ENCODE data around the gene NTN3. TPM values are rescaled to one million over a fixed set of nuclear protein-coding genes. Genes with fewer than 3 reads are reported as not detected.

NTN3 gene
- total RNA-seq, 3 donors from 2014 or later (not counting 1 experiment from before 2014, with no cell fraction given) = not detected

DNA sequence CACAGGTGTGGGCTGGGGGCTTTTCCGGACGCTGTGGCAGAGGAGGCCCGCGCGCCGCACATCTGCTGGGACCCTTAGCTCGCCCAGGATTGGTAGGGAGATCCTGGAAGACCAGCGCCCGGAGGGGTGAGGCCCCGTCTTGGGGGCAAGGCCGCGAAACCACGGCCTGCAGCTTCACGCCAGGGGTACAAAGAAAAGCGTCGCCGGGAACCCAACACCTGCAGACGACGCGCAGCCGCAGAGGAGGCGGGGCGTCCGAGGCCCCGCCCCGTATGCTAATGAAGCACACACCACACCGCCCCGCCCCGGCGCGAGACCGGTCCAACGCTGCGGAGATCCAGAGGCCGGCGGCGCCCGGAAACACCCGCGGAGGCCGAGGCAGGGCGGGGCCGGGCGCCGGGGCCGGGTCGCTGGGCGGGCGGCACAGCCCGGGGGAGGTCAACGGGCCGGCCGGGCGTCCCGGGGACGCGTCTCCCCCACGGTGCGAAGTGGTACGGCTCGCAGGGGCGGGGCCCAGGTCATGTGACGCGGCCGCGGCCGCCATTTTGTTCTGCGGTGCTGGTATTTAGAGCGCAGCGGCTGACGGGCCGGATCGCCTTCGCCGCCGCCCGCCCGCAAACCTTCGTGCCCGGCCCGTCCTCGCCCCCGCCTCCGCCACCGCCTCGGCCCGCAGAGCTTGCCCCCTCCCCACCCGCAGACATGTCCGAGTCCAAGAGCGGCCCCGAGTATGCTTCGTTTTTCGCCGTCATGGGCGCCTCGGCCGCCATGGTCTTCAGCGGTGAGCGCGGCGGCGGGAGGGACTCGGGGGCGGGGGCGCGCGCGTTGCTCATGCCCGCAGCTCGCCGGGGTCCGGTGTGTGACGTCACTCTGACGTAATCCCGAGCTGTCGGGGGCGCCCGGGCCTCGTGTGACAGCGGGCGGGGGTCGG lies 42.6 kb downstream of the NTN3 start, which contains the start of gene ATP6V0C:
Gene ATP6V0C (plus strand): TSS at position 548 of the 928 bp plus-strand sequence. CDS start 152 bp downstream, at position 700.
- under 1% methylated on average over 122 of the region's 122 CpGs for WGBS (ENCODE audit: insufficient coverage)

DNA sequence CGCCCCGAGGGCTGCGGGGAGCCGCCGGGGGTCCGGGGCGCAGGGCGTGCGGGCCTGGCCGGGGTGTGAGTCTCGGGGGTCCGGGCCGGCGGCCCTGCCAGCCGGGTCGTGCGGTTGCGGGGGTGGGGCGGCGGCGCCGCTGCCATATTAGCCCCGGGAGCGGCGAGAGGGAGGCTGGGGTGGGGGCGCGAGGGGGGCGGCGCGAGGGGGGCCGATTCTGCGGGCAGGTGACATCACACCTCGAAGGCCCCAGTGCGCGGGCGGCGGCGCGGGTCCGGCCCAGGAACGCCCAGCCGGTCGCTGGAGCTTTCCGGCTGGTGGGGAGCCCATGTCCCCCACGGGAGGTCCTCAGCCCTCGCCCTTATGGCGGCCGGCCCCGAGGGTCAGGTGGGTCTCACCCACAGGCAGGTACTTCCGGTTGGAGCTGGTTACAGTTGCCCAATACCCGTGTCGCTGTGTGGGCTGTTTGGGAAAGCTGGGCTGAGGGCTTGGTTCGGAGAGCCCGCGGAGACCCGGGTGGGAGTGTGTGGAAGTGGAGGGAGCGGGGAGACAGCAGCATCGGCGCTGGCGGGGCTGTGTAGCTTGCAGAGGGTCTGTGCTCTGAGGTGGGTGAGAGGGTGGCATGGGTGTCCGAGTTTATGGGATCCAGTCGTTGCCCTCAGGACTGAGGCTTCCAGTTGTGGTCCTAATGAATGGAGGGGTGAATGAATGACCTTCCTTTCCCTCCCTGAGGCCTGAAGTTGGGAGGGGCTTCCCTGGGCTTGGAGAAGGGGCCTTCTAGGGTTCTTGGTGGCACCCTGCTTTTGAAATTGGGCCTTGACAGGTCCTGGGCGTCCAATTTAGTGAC lies 43.5 kb downstream of the NTN3 start:
- intact Hi-C loops (cut with micrococcal nuclease) = loop anchor here (5.0 kb wide), 1 partner anchor 172 kb away; the partner anchor contains the start of gene ABCA3
- Histone ChIP-seq H3K4me3 (ENCODE audit: low read length) (peak overlapping the region; percentile 73), H3K27ac (ENCODE audit: low read length) (peak overlapping the region; percentile 91), H3K36me3 (ENCODE audit: control insufficient read depth, insufficient read depth, low read length) (peaks cover 3% of the 10 kb centered on the region), H3K9me3 (ENCODE audit: control insufficient read depth, insufficient read depth, low read length) (no peaks in the 10 kb centered on the region), H3K4me1 (ENCODE audit: control insufficient read depth, insufficient read depth, low read length) (peaks cover 74% of the 10 kb centered on the region), H3K27me3 (ENCODE audit: control insufficient read depth, insufficient read depth, low read length) (no peaks in the 10 kb centered on the region)
- peak overlapping the region; percentile 89 to 91 for H3K27ac Mint-ChIP-seq
- under 1% methylated on average over 56 of the region's 63 CpGs for WGBS (ENCODE audit: insufficient coverage)
- DNase-seq (peak in 1 of 2 donors; percentile 62), ATAC-seq (peak; percentile 3 to 8 (median 5))
- TF ChIP-seq, protein P1, sequence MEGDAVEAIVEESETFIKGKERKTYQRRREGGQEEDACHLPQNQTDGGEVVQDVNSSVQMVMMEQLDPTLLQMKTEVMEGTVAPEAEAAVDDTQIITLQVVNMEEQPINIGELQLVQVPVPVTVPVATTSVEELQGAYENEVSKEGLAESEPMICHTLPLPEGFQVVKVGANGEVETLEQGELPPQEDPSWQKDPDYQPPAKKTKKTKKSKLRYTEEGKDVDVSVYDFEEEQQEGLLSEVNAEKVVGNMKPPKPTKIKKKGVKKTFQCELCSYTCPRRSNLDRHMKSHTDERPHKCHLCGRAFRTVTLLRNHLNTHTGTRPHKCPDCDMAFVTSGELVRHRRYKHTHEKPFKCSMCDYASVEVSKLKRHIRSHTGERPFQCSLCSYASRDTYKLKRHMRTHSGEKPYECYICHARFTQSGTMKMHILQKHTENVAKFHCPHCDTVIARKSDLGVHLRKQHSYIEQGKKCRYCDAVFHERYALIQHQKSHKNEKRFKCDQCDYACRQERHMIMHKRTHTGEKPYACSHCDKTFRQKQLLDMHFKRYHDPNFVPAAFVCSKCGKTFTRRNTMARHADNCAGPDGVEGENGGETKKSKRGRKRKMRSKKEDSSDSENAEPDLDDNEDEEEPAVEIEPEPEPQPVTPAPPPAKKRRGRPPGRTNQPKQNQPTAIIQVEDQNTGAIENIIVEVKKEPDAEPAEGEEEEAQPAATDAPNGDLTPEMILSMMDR (IDR thresholded peaks at IDR 0.05) = no peak
- H3K36me3 Mint-ChIP-seq = no peaks in the 10 kb centered on the region
- H3K4me1 Mint-ChIP-seq = peaks cover 57 to 80% of the 10 kb centered on the region in 2 donors
- H3K9me3 Mint-ChIP-seq = no peaks in the 10 kb centered on the region
- H3K27me3 Mint-ChIP-seq (ENCODE audit: low read depth in 2 of 2) = peaks cover 0 to 4% of the 10 kb centered on the region in 2 donors
- H3K4me3 Mint-ChIP-seq = peak overlapping the region; percentile 86

More for the DNA sequence above, 42.6 kb downstream of the NTN3 start, which contains the start of gene ATP6V0C:
- H3K4me1 ChIP-seq (ENCODE audit: control insufficient read depth, insufficient read depth, low read length) = peaks cover 74% of the 10 kb centered on the region
- DNase-seq = peak; percentile 94 to 97
- no peaks in the 10 kb centered on the region for H3K36me3 Mint-ChIP-seq
- peak within 1 kb of the TSS; percentile 91 for H3K27ac ChIP-seq (ENCODE audit: low read length)
- no peaks in the 10 kb centered on the region for H3K27me3 ChIP-seq (ENCODE audit: control insufficient read depth, insufficient read depth, low read length)
- H3K9me3 ChIP-seq (ENCODE audit: control insufficient read depth, insufficient read depth, low read length) = no peaks in the 10 kb centered on the region
- TF ChIP-seq, protein P1 (IDR thresholded peaks at IDR 0.05) = no peak
- peak within 1 kb of the TSS; percentile 89 to 91 for H3K27ac Mint-ChIP-seq
- no peaks in the 10 kb centered on the region for H3K9me3 Mint-ChIP-seq
- H3K27me3 Mint-ChIP-seq (ENCODE audit: low read depth in 2 of 2) = peaks cover 0 to 4% of the 10 kb centered on the region in 2 donors
- intact Hi-C loops (cut with micrococcal nuclease) = loop anchor here (1.0 to 5.0 kb wide), 2 partner anchors 19 to 171 kb away; partner anchors contain the start of gene ABCA3
- H3K36me3 ChIP-seq (ENCODE audit: control insufficient read depth, insufficient read depth, low read length) = peaks cover 1% of the 10 kb centered on the region
- H3K4me1 Mint-ChIP-seq = peaks cover 54 to 71% of the 10 kb centered on the region in 2 donors
- peak; percentile 80 to 92 (median 85) for ATAC-seq
- peak within 1 kb of the TSS; percentile 73 for H3K4me3 ChIP-seq (ENCODE audit: low read length)
- H3K4me3 Mint-ChIP-seq = peak within 1 kb of the TSS; percentile 92

DNA sequence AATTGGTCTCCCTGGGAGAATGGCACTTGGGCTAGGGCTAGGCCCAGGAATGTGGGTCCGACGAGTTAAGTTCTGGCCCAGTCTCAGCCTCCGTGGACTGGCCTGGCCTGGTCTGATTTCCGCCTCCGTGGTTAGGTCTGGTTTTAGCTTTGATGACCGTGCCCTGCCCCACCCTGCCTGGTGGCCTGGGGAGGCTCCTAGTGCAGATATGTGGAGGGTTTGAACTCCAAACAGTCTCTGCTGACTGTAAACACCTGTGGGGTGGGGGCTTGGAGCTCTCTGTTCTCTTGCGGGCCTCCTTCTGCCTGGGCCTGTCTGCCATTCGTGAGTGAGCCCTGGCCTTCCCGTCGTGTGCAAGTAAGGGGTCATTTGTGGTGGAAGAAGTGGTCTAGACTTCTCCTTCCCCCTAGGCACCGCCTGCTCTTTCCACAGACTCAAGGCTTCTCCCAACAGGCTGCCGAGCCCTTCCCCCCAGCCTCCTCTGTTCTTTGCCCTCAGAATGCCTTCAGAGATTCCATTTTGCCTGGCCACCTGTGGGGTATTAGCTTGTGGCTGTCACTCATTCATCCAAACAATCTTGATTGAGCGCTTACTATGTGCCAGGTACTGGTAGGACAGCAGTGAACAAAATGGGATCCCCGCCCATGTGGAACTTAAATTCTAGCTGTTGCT lies 44.2 kb downstream of the NTN3 start:
- H3K27ac Mint-ChIP-seq = peak overlapping the region; percentile 89 to 91
- 28% methylated on average over 12 of the region's 14 CpGs for WGBS (ENCODE audit: insufficient coverage)
- H3K36me3 Mint-ChIP-seq = no peaks in the 10 kb centered on the region
- peak overlapping the region; percentile 91 for H3K27ac ChIP-seq (ENCODE audit: low read length)
- H3K4me1 ChIP-seq (ENCODE audit: control insufficient read depth, insufficient read depth, low read length) = peaks cover 72% of the 10 kb centered on the region
- H3K36me3 ChIP-seq (ENCODE audit: control insufficient read depth, insufficient read depth, low read length) = peaks cover 4% of the 10 kb centered on the region
- TF ChIP-seq, protein P1 (IDR thresholded peaks at IDR 0.05) = no peak
- intact Hi-C loops (cut with micrococcal nuclease) = no loop called here
- ATAC-seq (no peak), DNase-seq (no peak)
- H3K27me3 ChIP-seq (ENCODE audit: control insufficient read depth, insufficient read depth, low read length) = no peaks in the 10 kb centered on the region
- H3K4me3 ChIP-seq (ENCODE audit: low read length) = peak overlapping the region; percentile 73
- no peaks in the 10 kb centered on the region for H3K9me3 ChIP-seq (ENCODE audit: control insufficient read depth, insufficient read depth, low read length)
- peak overlapping the region; percentile 86 for H3K4me3 Mint-ChIP-seq
- H3K4me1 Mint-ChIP-seq = peaks cover 57 to 79% of the 10 kb centered on the region in 2 donors
- no peaks in the 10 kb centered on the region for H3K9me3 Mint-ChIP-seq
- H3K27me3 Mint-ChIP-seq (ENCODE audit: low read depth in 2 of 2) = peaks cover 0 to 4% of the 10 kb centered on the region in 2 donors
